Measurements from ENCODE around the gene EEPD1.

- TF ChIP-seq EZH2 (IDR thresholded peaks at IDR 0.05; ENCODE audit: borderline replicate concordance, low read depth, low read length, severe bottlenecking) (no peak), CTCF (IDR thresholded peaks at IDR 0.05; ENCODE audit: borderline replicate concordance, extremely low read depth, low read length, poor library complexity, severe bottlenecking) (no peak)
These were observed 42.5 kb upstream of the EEPD1 start for GRCh38 chr7:36110584-36110983.

Measured in DND-41 (cell line).